ENCODE data around the gene ISG20.
A peak's percentile ranks its signal among the peaks of the same experiment; 100 is the strongest.

The ISG20 gene

DNA sequence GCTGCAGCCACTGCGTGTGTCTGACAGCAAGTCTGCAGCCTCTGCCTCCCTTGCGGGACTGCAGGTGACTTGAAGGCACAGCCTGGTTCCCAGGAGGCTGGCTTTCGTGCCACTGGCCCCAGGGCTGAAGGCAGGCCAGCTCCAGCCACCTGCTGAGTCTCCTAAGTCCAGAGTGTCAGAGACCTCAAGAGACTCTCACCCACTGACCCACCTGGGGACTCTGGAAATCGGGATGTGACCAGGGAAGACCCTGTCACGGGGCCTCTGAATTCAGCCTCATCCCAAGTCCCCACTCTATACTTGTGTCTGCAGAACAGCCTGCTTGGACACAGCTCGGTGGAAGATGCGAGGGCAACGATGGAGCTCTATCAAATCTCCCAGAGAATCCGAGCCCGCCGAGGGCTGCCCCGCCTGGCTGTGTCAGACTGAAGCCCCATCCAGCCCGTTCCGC is 16.3 kb downstream of the ISG20 start:
- Histone ChIP-seq H3K4me2 (ENCODE audit: low read length) (no peak overlapping the region), H3K9me3 (ENCODE audit: control insufficient read depth, insufficient read depth, low read length) (no peaks in the 10 kb centered on the region), H3K36me3 (ENCODE audit: control insufficient read depth, low read length) (peaks cover 42% of the 10 kb centered on the region), H3K4me1 (ENCODE audit: control insufficient read depth, low read length) (peaks cover 70% of the 10 kb centered on the region), H3F3A (ENCODE audit: control insufficient read depth, insufficient read depth) (peaks cover 27% of the 10 kb centered on the region), H3K79me2 (ENCODE audit: control insufficient read depth, low read length) (peaks cover 2% of the 10 kb centered on the region), H3K4me3 (ENCODE audit: low read length) (no peak overlapping the region), H3K27ac (ENCODE audit: low read depth, low read length) (peak overlapping the region; percentile 65; the same call in 1 of the 2 replicates), H4K20me1 (ENCODE audit: control insufficient read depth, insufficient read depth, low read depth, low read length) (no peaks in the 10 kb centered on the region), H3K27me3 (ENCODE audit: control insufficient read depth, low read length) (no peaks in the 10 kb centered on the region), H3K9me2 (replicated peaks; ENCODE audit: control insufficient read depth, low read length) (no peaks in the 10 kb centered on the region)
- TF ChIP-seq EZH2phosphoT487 (IDR thresholded peaks at IDR 0.05; ENCODE audit: borderline replicate concordance, low read length), result no peak
- TF ChIP-seq, protein P1, sequence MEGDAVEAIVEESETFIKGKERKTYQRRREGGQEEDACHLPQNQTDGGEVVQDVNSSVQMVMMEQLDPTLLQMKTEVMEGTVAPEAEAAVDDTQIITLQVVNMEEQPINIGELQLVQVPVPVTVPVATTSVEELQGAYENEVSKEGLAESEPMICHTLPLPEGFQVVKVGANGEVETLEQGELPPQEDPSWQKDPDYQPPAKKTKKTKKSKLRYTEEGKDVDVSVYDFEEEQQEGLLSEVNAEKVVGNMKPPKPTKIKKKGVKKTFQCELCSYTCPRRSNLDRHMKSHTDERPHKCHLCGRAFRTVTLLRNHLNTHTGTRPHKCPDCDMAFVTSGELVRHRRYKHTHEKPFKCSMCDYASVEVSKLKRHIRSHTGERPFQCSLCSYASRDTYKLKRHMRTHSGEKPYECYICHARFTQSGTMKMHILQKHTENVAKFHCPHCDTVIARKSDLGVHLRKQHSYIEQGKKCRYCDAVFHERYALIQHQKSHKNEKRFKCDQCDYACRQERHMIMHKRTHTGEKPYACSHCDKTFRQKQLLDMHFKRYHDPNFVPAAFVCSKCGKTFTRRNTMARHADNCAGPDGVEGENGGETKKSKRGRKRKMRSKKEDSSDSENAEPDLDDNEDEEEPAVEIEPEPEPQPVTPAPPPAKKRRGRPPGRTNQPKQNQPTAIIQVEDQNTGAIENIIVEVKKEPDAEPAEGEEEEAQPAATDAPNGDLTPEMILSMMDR (IDR thresholded peaks at IDR 0.05; ENCODE audit: low read depth, low read length, poor library complexity, severe bottlenecking), result no peak

GRCh38 chr15:88655800-88656488 is 17.1 kb downstream of the ISG20 start:
- peaks cover 62% of the 10 kb centered on the region for H3K4me1 ChIP-seq (ENCODE audit: control insufficient read depth, low read length)
- H3K9me3 ChIP-seq (ENCODE audit: control insufficient read depth, insufficient read depth, low read length), result no peaks in the 10 kb centered on the region
- H3K4me2 ChIP-seq (ENCODE audit: low read length), result peak overlapping the region; percentile 23
- H3K79me2 ChIP-seq (ENCODE audit: control insufficient read depth, low read length), result no peaks in the 10 kb centered on the region
- no peaks in the 10 kb centered on the region for H4K20me1 ChIP-seq (ENCODE audit: control insufficient read depth, insufficient read depth, low read depth, low read length)
- H3K9me2 ChIP-seq (replicated peaks; ENCODE audit: control insufficient read depth, low read length), result no peaks in the 10 kb centered on the region
- peak overlapping the region; percentile 65 for H3K27ac ChIP-seq (ENCODE audit: low read depth, low read length)
- peak overlapping the region; percentile 25; the same call in 1 of the 2 replicates for H3K4me3 ChIP-seq (ENCODE audit: low read length)
- TF ChIP-seq, protein P1 (IDR thresholded peaks at IDR 0.05; ENCODE audit: low read depth, low read length, poor library complexity, severe bottlenecking), result no peak
- TF ChIP-seq EZH2phosphoT487 (IDR thresholded peaks at IDR 0.05; ENCODE audit: borderline replicate concordance, low read length), result no peak
- peaks cover 36% of the 10 kb centered on the region for H3K36me3 ChIP-seq (ENCODE audit: control insufficient read depth, low read length)
- H3F3A ChIP-seq (ENCODE audit: control insufficient read depth, insufficient read depth), result peaks cover 23% of the 10 kb centered on the region
- H3K27me3 ChIP-seq (ENCODE audit: control insufficient read depth, low read length), result no peaks in the 10 kb centered on the region

GRCh38 chr15:88656760-88657221 is 18.0 kb downstream of the ISG20 start:
- Histone ChIP-seq H3K9me3 (ENCODE audit: control insufficient read depth, insufficient read depth, low read length) (no peaks in the 10 kb centered on the region), H3K9me2 (replicated peaks; ENCODE audit: control insufficient read depth, low read length) (no peaks in the 10 kb centered on the region), H3K79me2 (ENCODE audit: control insufficient read depth, low read length) (no peaks in the 10 kb centered on the region), H3K27me3 (ENCODE audit: control insufficient read depth, low read length) (no peaks in the 10 kb centered on the region), H3K36me3 (ENCODE audit: control insufficient read depth, low read length) (peaks cover 27% of the 10 kb centered on the region), H3F3A (ENCODE audit: control insufficient read depth, insufficient read depth) (peaks cover 19% of the 10 kb centered on the region), H4K20me1 (ENCODE audit: control insufficient read depth, insufficient read depth, low read depth, low read length) (no peaks in the 10 kb centered on the region), H3K27ac (ENCODE audit: low read depth, low read length) (peak overlapping the region; percentile 65), H3K4me3 (ENCODE audit: low read length) (peak overlapping the region; percentile 38), H3K4me2 (ENCODE audit: low read length) (peak overlapping the region; percentile 45), H3K4me1 (ENCODE audit: control insufficient read depth, low read length) (peaks cover 54% of the 10 kb centered on the region)
- TF ChIP-seq, protein P1 (IDR thresholded peaks at IDR 0.05; ENCODE audit: low read depth, low read length, poor library complexity, severe bottlenecking), result no peak
- TF ChIP-seq EZH2phosphoT487 (IDR thresholded peaks at IDR 0.05; ENCODE audit: borderline replicate concordance, low read length), result no peak
